GDM1 (cell line): ENCODE measurements around the gene SP6.

Experiments
- DNase-seq: peaks from one replicate; lab custom pipeline; 2025; lab: John Stamatoyannopoulos, UW

Gene SP6

DNA sequence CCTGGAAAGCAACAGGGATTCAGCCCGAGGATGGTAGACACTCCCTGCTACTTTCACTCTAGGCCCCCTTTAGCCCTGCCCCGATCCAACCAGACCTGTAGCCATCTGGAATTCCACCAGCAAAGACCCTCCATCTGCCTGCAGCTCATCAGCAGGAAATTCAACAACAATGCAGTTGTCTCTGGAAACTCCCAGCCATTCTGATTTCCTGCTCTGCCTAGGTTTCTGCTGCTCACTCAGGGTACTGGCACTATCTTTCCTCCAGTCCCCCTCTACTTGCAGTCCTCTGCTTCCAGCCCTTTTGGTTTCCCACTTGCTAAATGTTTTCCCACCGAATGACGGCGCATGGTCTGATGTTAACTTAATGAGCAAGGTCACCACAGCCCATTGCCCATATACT, 2.7 kb upstream of the SP6 start:
- no peak for DNase-seq

DNA sequence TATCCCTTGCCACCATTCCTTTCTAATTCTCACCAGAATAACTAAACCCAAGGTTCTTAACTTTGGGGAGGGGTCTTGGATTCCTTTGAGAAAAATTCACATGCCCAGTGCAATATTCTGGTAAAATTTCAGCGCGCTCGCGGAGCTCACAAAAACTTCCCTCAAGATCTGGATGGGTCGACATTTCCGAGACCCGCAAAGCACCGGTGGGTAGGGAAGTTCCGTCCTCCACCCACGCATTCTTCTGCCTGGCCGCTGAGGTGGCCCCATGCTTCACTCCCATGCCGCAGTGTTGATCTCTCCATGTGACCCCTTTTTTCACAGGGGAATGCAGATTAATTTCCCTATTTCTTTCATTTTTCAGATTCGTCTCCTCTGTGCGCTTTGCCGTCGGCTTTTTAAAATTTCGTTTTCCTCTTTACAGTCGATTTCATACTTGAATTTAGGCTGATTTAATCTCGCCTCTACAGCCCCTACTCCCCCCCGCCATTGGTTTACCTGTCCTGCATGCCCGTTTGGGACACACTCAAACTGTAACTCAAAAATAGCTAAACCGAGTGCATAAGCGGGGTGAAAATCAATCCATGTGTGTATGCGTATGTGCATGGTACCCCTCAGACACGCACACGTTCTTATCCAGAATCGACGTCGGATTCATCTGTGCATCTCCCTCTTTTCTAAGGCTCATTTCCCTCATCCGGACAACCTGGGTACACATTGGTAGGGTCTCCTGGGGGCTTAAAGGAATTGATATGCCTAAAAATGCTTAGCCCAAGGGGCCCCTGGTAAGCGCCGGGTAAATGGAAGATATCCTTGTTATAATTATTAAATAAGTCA, 1.4 kb upstream of the SP6 start:
- DNase-seq = no peak

DNA sequence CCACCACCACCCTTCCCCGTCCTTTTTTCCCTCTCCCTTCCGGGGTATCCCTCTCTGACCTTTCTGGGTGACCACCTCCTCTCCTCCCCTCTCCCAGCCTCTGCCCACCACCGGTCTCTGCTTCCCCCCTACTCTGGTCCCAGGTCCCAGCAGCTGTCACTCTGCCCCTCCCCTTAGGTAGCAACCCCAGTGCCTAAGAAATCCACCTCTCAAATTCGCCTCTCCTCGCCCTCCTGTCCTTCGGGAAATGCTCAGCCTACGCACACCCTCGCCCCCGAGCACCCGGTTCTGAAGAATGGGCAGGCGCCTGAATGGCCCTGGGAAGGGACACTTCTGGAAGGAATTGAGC, 775 bp upstream of the SP6 start:
- no peak for DNase-seq

DNA sequence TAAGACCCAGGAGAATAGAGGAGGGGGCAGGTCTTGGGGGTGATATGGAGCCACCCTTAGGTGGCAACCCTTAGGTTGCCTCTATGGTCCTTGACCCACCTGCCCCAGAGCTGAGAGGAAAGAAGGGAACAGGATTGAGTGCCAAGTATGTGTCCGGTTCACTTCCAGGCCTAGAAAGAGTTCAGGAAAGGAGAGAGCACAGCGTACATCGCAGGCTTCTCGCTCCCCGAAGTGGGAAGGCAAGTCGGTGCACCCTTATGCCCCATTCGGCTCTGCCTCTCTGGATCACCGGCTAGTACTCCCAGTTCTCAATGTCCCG, 631 bp downstream of the SP6 start:
- no peak for DNase-seq

GRCh38 chr17:47848198-47848513, 2.8 kb downstream of the SP6 start:
- no peak for DNase-seq

DNA sequence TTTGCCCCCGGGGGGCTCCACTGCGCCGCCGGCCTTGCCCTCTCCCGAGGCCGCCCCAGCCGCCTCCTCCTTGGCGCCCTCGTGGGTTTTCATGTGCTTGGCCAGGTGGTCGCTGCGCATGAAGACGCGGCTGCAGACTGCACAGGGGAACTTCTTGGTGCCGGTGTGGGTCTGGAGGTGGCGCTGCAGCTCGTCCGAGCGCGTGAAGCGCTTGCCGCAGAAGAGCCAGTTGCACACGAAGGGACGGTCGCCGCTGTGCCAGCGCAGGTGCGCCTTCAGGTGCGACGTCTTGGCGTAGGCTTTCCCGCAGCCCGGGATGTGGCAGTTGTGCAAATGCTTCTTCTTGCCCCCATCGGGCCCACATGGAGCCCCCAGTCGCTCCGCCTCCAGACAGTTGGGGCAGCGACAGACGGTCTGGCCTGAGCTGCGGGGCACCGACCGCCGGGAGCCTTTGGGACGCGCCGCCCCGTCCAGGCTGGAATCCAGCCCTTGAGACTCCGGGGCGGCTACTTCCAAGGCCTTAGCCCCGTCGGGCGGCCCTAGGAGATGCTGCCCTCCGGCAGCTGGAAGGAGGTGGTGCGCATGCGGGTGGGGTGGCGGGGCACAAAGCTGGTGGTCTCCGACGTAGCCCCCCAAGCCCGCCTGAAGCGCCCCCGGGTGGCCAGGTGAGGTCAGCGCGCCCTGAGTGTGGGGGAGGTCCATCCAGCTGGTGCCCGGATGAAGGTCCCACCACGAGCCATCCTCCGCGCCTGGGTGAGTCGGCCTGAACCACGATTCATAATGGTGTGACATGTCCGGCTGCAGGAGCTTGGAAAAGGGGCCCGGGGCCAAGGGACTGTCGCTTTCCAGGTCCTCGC, 3.4 kb downstream of the SP6 start:
- no peak for DNase-seq

DNA sequence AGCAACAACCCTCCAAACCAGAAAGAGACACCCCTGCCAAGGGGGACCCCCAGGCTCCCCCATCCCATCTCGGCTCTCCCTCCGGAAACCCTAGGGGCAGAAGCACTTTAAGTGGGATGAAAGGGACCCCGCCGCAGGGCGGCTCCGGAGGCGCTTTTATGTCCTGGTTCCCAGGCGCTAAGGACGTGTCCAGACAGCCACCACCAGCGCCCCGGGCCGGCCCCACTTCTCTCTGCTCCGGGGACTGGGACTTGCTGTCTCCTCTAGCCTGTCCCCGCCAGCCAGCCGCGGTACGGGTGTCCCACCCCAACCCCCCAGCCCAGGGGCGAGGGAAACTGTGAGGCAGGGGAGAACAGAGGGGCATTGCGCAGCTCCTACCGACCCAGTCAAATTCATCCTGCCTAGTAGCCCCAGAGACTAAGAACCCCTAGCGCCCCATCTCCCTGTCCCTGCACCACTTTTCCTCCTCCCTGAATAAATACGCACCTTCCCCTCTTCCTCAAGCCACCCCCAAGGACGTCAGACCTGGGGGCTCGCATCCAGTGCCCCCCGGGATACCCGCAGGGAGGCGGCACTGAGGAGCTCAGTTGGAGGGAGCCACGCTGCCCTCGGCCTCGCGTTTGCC, 4.1 kb downstream of the SP6 start:
- no peak for DNase-seq

- DNase-seq = no peak
These were observed 5.3 kb downstream of the SP6 start for GRCh38 chr17:47845716-47846075.

DNA sequence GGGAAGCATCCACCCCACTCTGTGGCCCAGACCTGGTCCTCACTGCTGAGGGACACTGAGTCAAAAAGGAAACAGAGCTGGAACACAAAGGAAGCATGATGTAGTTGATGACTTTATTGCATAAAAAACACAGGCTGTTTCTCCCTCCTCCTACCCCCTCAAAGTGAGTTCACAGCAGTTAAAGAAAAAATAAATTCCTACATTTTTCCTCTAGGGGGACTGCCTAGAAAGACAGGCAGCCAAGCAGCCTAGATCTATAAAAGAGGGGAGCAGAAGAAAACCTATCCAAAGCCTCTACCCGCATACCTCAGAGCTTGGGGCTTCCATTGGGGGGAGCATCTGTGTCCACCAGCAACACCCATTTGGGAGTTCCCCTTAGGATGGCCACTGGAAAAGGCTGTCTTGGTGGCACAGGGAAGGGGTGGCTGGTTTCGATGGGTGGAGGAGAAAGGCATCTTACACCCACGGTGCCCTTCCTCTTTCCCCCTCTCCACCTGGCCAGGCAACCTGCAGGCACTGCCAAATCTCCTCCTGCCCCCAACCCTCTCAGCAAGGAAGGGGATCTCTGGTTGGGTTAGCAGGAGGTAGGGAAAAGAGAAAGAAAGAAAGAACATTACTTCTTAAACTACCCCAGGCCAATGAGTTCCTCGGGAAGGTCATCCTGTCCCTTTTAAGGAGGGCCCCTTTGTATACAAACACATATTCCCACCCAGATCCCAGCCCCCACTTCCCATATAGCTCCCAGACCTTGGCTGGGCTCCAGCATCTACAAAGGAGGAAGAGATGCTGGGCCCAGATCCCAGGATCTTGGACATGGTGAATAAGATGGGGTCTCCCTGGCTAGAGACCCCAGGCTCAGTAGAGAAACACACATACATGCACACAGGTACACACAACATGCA, 5.9 kb downstream of the SP6 start:
- no peak for DNase-seq

- no peak for DNase-seq
These were observed 6.7 kb downstream of the SP6 start for GRCh38 chr17:47844227-47844626.

GRCh38 chr17:47843391-47843730, 7.6 kb downstream of the SP6 start:
- DNase-seq = no peak

DNA sequence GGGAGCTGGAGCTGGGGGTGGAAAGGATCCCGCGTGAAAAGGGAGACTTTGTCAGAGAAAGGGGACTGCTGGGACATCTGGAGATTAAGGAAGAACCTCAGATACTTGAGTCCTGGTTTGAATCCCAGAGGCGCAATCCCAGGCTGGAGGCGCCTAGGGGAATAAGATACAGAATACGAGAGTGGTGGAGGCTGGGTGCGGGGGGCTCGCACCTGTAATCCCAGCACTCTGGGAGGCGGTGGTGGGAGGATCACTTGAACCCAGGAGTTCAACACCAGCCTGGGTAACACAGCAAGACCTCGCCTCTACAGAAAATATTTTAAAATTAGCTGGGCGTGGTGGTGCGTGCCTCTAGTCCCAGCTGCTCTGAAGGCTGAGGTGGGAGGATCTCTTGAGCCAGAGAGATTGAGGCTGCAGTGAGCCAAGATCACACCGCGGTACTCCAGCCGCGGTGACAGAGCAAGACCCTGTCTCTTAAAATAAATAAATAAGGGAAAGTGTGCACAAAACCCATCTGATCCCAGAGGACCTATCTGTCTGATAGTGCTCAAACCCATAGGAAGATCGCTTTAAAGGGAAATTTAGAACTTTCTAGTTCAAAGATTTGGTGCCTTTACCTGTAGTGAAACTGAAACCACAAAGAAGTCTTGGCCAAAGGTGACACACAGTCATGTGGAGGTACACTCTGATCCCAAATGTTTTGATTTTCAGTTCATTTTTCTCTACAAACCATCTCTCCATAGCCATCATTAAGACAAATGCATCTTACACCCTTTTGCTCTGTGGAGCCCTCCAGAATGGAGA, 9.3 kb downstream of the SP6 start:
- no peak for DNase-seq

DNA sequence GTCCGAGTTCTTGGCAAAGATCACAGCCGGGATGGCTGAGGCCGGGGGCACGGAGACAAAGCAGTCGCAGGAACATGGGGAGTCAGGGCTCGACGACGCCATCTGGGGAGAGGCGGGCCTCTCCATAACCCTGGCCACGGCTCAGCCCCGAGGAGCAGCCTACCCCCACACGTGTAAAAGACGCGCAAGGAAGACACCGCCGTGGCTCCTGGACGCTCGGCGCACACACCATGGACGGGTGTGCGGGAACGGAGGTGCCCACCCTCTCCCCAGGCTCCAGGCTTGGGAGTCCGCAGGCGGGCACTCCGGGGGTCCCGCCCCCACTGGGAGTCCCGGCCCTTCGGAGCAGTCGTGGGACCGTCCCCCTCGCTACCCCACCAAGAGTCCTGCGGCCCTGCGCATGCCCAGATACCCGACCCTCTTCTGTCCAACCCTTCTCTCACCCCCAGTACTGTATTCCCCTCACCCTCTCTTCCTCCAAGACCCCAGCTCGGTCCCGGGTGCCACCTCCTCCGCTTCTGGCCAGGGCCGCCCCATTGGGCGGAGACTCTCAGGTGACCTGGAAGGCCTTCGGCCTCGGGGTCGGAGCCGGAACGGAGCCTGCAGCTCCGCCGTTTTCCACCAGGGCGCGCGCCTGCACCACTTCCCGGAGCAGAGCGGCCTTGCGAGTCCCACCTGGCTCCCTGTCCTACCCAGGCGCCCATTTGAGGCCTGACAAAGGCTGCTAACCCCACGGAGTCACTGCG, 10.0 kb downstream of the SP6 start, which contains the start of gene SCRN2:
TSS of gene SCRN2 (minus strand) at position 532 of the 746 bp plus-strand sequence. CDS start at position 102, 430 bp downstream.
- peak; percentile 89 for DNase-seq

GRCh38 chr17:47840001-47840741, 10.8 kb downstream of the SP6 start:
- no peak for DNase-seq

DNA sequence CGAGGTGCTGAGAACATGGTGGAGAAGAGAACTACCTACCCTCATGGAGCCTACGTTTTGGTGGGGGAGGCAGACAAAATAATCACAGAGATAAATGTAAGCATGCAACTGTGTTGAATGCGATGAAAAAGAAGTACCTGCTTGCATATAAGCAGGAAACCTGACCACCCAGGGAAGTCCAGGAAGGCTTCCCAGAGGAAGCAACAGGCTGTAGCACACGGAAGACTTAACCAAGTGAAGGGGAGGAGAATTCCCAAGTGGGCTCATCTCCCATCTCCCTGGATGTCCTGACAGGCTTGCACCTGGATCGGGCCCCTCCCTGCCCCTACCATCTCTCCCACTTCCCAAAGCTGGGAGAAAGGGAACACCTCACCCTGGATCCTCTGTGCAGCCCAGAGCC, 11.9 kb downstream of the SP6 start:
- DNase-seq = no peak

- DNase-seq = no peak
These were observed 12.3 kb downstream of the SP6 start for GRCh38 chr17:47838636-47839035.

GRCh38 chr17:47837401-47838039, 13.4 kb downstream of the SP6 start:
- DNase-seq = no peak

- DNase-seq = no peak
These were observed 14.4 kb downstream of the SP6 start for GRCh38 chr17:47836601-47837000.

DNA sequence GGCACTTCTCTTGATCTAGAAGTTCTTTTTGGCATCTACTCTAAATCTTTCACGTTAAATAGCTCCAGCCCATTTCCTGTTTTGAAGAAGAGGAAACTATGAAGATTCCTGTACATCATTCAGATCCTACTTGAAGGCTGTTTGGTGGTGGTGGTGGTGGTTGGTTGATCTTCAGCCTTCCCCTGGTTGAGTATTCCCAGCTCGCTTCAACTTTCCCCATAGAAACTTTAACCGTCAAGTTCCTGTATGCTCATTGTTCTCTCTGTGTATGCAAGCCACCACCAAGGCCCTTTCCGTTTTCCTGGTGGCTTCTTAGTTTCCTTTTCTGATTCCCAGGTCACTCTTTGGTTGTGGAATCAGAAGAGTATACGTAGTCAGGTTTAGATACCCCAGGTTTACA, 16.2 kb downstream of the SP6 start:
- no peak for DNase-seq

DNA sequence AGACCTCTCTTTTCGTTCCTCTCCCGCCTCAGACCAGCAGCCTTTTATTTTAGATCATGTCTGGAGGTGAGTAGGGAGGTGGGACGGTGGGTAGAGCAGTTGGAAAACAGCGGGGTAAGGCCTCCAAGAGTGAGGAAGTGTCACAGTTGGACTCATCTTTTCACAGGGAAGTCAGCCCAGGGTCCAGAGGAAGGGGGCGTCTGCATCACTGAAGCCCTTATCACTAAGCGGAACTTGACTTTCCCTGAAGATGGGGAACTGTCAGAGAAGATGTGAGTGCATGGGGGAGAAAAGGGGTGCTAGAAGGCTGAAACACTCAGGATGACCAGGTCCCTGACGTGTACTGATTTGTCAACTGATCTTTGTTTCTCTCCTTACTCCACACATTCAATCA, 19.0 kb downstream of the SP6 start:
- no peak for DNase-seq
